GM11168 (cell line): ENCODE results near the gene ST8SIA4.

Source experiments
- in situ Hi-C: fragments of 300-500 bp; cut with MboI; formaldehyde crosslinking; loops from one replicate; pipeline ENCODE4 v1.12.0; 2022; ENCODE audit warnings: low sequenced_read_pairs; ENCODE audit not compliant: unreplicated experiment

The ST8SIA4 gene

DNA sequence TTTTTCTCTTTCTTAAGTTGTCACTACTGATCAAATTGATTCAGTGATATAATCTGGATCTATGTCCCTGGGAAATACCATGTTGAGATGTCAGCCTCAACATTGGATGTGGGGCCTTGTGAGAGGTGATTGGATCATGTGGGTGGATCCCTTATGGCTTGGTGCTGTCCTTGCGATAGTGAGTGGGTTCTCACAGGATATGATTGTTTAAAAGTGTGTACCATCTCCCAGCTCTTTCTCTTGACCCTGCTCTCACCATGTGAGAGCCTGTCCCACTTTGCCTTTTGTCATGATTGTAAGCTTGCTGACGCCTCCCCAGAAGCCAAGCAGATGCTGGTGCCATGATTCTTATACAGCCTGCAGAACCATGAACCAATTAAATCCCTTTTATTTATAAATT is 68.6 kb downstream of the ST8SIA4 start:
- in situ Hi-C loops, result no loop called here

DNA sequence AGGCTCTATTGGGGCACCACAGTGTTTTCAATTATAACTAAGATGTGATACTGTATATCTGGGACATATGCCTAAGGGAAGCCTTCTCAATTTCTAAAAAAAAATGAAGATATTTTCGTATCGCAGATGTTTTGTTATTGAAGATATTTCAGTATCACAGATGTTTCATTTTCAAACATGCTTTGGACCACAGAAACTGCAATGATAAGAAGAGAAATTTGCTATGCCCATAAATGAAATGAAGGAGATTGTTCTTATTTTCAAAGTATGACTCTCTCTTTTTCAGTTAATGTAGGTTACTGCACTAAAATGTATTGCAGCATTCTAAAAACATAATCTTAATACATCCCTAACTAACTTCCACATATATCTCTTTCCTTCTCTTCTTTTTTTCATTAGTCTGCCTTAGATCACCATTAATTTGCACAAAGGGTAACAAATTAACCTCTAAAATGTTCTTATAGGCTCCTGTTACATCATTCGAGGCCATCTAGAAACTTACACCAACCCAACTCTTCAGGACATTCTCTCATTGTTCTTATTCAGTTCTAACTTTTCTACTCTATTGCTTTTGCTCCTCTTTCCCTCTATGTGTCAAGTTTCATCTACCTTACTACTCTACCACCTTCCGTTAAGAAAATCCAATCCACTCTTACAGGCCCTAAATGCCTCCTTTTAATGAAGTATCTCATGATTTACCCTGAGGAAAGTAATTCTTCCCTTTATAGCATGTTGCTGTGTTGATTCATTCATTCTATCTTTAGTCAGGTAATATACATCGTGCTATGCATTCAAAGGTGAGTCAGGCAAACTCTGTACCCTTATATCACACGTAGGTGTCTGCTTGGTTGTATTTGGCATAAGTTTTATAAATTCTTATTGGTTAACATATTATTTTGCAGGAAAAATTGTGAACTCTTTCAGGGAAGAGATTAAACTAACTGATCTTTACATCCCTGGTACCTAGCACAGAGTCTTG is 70.5 kb downstream of the ST8SIA4 start:
- in situ Hi-C loops, result no loop called here

DNA sequence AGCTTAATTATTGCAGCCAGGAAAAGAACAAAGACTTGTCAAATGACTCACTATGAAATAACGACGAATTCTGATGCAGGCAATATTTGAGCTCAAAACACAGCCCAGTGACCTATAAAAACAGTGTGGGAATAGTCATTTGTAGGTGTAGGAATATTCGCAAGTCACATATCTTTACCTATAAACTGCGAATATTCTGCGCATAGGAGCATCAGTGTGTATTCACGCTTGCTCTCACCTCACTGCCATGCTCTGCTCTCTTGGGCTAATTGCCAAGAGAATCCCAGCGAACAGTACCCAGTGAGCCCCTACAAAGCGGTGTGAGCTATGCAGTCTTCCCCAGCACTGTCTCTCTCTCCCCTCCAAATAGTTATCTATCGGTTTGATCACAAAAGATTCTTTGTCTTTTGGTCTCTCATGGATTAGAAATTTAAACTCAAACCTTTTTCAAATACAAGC is 74.2 kb downstream of the ST8SIA4 start:
- in situ Hi-C loops, result no loop called here

DNA sequence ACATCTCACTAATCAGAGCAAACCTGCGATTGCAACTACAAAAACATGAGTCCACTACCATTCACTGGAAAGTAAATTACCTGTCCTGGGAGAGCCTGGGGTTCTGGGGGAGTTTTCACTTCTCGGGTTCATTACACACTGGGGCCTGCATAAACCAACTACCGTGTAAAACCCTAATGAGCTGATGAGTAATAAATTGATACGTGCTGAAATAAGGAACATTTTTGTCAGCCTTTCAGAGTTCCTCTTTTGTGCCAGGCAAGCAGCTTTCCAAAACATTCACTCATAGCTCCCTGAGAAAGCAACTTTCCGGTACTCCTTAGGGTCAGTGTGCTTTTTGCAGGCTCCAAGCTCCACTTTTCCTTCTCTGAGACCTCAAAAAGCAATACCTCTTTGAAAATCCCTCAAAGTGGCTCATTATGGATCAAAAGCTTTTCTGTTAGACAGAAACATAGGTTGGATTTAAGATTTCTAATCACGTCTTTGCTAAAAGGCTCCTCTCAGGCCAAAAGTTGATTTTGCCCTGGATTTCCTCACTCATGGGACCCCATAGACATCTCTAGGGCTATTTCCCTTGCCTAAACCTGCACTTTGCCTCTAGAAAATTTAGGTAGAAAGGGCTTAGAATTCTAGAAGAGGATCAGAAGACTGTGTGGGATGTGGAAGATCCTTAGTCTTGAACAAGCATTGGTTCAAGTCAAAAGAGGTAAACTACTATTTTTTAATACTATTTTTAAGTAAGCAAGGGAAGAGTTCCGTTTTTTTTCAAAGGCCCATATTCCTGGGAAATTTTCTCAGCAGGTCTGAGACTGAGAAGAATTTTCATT is 74.8 kb downstream of the ST8SIA4 start:
- in situ Hi-C loops, result no loop called here

DNA sequence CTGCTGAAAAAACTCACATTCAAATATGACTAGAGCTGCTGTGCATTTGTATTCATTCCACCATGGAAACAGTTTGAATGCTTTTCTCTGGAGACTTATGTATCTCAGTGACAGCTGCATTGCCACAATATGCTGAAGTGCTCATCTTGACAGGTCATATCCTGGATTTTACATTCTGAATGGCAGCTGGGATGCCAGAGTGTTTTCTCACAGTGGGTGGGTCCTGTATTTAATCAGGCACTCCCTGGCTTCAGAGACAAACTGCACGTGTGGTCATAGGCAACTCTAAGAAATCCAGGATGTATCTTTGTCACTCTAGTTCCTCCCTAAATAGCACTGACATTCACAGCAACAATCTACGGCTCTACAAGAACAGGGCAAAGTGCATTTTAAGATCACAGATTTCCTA is 75.6 kb downstream of the ST8SIA4 start:
- in situ Hi-C loops, result no loop called here

DNA sequence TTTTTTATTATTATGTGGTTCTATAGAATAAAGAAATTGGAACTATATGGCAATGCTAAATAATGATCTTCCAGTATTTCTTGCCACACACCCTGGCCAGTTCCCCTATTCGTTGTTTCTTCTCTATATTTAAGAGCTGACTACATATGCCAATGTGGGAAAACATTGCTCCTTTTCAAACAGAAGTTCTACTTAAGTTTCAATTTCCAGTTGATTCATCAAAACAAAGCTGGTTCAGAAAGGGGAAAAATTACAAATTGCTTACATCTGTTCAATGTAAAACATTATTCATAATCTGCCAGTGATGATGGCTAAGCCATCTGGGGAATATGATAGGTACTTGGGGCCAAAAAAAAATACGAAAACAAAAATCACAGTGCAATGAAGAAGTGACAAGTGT is 76.9 kb downstream of the ST8SIA4 start:
- in situ Hi-C loops, result no loop called here

DNA sequence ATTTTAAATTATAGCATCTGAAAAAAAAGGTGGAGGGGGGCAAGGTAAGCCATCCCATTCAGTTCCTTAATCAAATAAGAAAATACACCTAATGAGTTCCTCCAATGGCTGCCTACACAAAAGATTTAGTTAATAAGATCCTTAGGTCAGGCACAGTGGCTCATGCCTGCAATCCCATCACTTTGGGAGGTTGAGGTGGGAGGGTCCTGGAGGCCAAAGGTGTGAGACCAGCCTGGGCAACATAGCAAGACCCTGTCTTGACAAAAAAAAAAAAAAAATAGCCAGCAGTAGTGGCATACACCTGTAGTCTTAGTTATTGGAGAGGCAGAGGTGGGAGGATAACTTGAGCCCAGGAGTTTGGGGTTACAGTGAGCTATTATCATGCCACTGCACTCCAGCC is 78.4 kb downstream of the ST8SIA4 start:
- in situ Hi-C loops, result no loop called here

DNA sequence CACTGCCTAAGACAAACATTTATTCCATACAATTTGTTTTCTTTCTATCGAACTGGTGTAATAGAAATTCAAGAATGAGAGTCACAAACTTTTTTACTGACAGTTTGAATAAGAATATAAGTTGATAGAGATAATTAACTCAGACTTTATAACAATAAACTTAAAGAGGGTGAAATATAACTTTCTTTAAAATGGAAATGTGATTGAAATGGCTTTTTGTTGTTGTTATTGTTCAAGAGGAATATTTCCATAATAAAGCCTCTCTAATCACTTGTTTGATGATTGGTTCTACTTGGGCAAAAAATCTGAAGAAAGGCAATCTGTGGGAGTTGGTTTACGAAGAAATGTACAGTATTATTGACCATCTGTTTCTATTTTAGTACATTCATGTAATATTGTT is 79.3 kb downstream of the ST8SIA4 start:
- in situ Hi-C loops, result no loop called here

DNA sequence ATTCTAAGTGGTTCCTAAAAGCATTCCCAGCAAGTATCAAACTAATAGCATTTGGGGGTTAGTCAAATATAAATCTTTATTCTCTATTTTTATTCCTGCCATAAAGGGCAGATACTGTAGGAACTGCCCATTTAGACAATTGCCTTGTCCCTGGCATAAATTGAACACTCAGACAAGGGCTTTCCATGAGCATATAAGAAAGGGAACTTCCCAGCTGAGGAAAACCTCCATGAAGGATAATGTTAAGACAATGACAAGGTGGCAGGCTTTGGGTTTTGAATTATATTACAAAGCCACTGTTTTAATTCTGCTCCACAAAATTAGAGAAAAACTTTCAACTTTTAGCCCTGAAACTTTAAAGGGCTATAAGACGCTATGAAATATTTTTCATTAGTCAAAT is 81.3 kb downstream of the ST8SIA4 start:
- in situ Hi-C loops, result no loop called here

DNA sequence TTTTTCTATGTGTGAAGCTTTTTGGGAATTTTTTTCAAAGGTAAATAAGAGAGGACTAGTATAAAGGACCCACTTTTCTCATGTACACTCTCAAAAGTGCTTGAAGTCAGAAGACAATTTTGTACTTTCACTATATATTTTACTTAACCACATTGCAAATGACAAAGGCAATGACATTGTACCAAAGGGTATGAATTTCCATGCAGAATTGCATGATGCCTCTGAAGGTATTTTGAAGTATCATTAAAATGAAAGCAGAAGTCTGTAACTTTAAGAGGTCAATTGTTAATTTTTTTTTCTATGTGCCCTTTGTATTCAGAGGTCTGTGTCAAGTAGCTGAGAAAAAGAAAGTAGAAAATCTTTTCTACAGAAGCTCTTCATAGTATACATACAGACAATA is 84.7 kb downstream of the ST8SIA4 start:
- in situ Hi-C loops, result no loop called here

DNA sequence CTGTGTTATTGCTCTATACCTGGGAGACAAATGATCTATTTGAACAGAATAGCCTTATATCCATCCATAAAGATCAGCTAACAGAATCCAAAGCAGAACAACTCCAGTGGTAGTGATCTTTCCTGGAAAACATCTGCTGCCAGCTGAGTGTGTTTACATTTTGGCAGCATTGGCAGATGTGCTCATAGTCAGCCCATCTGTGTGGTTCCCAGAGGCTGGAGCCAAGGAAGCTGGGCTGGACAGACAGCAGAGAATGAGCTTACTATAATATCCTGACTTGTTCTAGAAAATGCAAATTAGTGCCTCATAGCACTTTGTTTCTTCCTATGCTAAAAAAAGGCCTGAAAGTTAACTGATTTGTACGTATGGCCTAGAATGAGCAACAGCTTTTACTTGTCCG is 99.7 kb downstream of the ST8SIA4 start:
- in situ Hi-C loops, result no loop called here

DNA sequence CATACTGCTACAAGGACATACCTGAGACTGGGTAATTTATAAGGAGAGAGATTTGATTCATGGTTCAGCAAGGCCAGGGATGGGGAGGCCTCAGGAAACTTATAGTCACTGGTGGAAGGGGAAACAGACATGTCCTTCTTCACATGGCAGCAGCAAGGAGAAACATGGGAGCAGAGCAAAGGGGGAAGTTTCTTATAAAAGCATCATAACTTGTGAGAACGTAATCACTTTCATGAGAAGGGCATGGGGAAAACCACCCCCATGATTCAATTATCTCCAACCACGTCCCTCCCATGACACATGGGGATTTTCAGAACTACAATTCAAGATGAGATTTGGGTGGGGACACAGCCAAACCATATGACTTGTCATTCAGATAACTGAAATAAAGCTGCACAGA is 100.9 kb downstream of the ST8SIA4 start:
- in situ Hi-C loops, result no loop called here

DNA sequence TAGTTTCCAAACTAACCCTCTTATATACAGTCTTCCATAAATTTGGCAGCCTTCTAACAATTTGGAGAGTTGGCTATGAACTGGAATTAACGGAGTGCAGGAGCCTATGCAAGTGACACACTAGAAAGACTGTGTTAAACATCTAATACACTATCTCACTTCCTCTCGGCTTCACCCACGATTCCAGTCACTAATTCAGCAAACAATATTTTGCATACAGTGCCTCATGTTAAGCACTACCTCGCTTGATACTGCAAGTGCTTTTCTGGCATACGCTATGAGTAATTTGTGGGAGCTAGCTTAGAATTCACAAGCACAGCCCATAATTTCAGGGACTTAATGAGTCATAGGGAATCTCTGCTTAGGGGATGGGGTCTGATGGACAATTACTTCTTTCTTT is 102.5 kb downstream of the ST8SIA4 start:
- in situ Hi-C loops, result no loop called here

DNA sequence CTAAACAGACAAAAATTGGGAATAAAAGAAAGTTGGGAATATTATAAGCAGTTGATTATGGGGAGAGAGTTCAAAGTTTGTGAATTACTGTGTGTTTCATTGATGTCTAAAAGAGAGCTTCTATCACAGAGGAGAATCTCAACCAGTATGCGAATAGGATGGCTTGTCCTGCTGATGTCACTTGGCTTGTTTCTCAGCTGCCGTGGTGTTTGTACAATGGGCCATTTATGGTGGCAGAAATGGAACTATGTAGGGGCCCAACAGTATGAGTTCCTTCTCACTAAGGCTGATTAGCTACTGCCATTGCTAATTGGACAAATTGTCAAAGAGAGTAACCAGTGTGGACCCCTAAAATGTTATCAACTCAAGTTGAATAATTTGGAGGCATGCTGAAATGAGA is 103.9 kb downstream of the ST8SIA4 start:
- in situ Hi-C loops, result no loop called here

DNA sequence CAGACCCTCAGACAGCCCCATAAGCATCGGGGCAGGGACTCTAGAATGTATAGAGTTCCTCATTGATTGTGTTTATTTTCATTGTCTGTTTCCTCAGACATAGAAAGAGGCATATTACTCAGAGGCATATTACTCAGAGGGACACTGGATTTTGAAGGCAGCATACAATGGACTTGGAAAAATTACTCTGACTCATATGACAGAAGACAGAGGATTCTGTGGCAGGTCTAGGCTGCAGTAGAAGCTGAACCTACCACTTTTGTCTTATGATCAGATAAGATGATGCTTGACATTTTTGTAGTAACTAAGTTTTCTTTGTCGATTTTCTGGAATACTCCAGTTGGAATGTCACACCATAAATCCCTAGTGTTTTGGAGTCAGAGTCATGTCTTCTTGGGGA is 105.2 kb downstream of the ST8SIA4 start:
- in situ Hi-C loops, result no loop called here

DNA sequence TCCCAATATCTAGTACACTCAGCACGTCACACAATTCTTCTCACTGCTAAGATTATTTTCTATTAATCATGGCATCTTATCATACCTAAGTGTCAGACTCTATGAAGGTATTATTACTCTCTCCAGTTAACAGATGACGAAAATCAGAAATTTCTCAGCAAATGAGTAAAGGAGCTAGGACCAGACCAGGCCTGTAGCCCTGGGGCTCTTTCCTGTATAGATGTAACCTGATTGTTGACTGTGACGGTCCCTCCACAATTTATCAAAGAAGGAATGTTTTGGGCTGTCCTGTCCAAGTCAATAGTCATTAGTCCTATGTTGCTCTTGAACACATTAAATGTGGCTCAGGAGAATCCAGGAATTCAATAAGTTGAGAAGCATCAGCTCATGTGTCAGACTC is 106.2 kb downstream of the ST8SIA4 start:
- in situ Hi-C loops, result no loop called here

DNA sequence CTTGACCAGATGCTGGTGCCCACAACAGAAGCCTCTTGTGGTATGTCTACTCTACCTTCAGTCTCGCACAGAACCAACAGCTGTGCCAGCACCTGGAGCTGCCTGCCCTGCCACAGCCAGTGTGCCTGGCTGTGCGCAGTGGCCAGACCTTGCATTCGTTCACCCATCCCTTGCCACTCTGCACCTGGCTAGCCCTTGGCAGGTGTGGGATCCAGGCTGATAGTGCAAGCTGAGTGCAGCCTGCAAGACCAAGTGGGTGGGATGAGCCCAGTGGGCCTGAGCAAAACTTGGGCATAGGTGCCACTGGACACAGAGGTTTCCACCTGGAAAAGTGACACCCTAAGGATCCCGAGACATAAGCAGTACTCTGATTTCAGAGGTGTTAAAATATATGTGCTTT is 108.2 kb downstream of the ST8SIA4 start:
- in situ Hi-C loops, result no loop called here

DNA sequence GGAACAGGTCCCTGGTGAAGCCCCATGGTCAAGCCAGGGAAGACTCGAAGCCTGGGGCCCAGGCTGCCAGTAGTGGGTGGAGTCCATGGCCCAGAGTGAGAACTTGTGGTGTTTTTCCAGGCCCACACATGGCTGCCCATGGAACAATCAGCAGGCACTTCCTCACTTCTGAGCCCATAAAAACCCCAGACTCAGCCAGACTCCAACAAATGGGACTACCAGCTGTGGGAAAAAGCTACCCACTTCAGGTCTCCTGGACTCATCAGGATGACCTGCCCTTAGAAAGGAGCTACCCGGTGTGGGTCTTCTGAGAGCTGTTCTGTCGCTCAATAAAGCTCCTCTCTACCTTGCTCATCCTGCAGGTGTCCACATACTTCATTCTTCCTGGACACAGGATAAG is 108.9 kb downstream of the ST8SIA4 start:
- in situ Hi-C loops, result no loop called here

DNA sequence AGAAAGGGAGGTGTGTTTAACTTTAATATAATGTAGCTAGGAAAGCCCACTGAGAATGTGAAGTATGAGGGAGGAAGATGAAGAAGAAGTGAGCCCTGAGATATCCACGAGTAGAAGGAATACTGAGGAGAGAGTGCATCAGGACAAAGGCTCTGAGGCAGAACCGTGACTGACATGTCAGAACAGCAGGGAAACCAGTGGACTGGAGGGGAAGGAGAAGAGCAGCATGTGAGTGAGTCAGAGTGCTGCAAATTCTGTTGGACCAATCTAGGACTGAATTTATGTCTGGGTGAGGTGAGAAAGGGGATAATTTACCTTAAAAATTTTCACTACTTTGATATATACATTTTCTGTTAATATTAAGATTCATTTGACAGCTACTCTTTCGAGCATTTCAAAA is 110.3 kb downstream of the ST8SIA4 start:
- in situ Hi-C loops, result no loop called here

DNA sequence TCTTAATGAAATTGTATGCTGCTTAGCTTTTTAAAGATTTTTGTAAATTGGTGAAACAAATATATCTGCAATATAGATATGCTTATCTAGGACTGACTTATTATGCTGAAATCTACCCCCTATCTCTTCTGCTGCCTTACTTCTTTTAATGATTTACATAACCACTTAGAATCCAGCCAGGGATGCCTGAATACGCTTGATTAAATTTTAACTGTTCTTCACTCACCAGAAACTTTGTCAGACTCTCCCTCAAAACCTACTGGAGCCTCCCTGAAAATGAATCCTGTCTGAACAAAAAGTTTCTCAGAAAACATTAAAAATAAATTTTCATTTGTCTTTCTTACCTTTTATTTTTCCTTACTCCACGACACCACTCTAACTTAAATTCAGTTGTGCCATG is 111.7 kb downstream of the ST8SIA4 start:
- in situ Hi-C loops, result no loop called here

DNA sequence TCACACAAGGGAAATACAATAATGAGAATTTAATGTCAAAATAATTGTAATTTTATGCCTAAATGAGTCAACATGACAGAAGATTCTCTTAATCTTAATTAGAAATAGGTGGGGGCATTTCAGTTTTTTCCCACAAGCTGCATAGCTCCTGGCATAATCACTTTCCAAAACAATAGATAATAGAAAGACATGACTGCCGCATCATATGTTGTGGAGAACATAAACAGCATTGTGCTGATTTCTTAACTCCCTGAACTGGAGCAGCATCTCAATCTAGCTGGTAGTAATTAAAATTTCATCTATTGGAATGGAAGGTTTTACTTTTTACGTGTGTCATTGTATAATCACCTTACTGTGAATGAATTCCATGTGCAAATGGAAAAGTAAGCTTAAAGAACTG is 112.1 kb downstream of the ST8SIA4 start:
- in situ Hi-C loops, result no loop called here
